ENCODE results near the gene SSH2.
A peak's percentile ranks its signal among the peaks of the same experiment; 100 is the strongest.

SSH2 gene

GRCh38 chr17:29777663-29778062 is 152.4 kb downstream of the SSH2 start:
- Histone ChIP-seq H3K27me3 (ENCODE audit: insufficient read depth, low read length) (no peaks in the 10 kb centered on the region), H3K27ac (ENCODE audit: low read depth, low read length) (no peak overlapping the region), H3K4me1 (ENCODE audit: control insufficient read depth, insufficient read depth, low read length, unreplicated experiment) (no peaks in the 10 kb centered on the region), H3K36me3 (ENCODE audit: insufficient read depth, low read length) (no peaks in the 10 kb centered on the region), H3K4me3 (ENCODE audit: low read depth, low read length) (no peak overlapping the region), H3K79me2 (ENCODE audit: control insufficient read depth, insufficient read depth, low read length, unreplicated experiment) (no peaks in the 10 kb centered on the region), H2AFZ (ENCODE audit: low read length, unreplicated experiment) (no peak overlapping the region)

GRCh38 chr17:29776026-29776425 is 154.0 kb downstream of the SSH2 start:
- H3K27ac ChIP-seq (ENCODE audit: low read depth, low read length) = no peak overlapping the region
- no peaks in the 10 kb centered on the region for H3K36me3 ChIP-seq (ENCODE audit: insufficient read depth, low read length)
- H3K27me3 ChIP-seq (ENCODE audit: insufficient read depth, low read length) = no peaks in the 10 kb centered on the region
- H3K79me2 ChIP-seq (ENCODE audit: control insufficient read depth, insufficient read depth, low read length, unreplicated experiment) = no peaks in the 10 kb centered on the region
- no peak overlapping the region for H3K4me3 ChIP-seq (ENCODE audit: low read depth, low read length)
- H2AFZ ChIP-seq (ENCODE audit: low read length, unreplicated experiment) = no peak overlapping the region
- H3K4me1 ChIP-seq (ENCODE audit: control insufficient read depth, insufficient read depth, low read length, unreplicated experiment) = no peaks in the 10 kb centered on the region

GRCh38 chr17:29772981-29773380 is 157.0 kb downstream of the SSH2 start:
- Histone ChIP-seq H3K27me3 (ENCODE audit: insufficient read depth, low read length) (no peaks in the 10 kb centered on the region), H2AFZ (ENCODE audit: low read length, unreplicated experiment) (no peak overlapping the region), H3K4me1 (ENCODE audit: control insufficient read depth, insufficient read depth, low read length, unreplicated experiment) (no peaks in the 10 kb centered on the region), H3K27ac (ENCODE audit: low read depth, low read length) (no peak overlapping the region), H3K79me2 (ENCODE audit: control insufficient read depth, insufficient read depth, low read length, unreplicated experiment) (no peaks in the 10 kb centered on the region), H3K4me3 (ENCODE audit: low read depth, low read length) (no peak overlapping the region), H3K36me3 (ENCODE audit: insufficient read depth, low read length) (no peaks in the 10 kb centered on the region)

GRCh38 chr17:29771546-29771945 is 158.5 kb downstream of the SSH2 start:
- Histone ChIP-seq H3K36me3 (ENCODE audit: insufficient read depth, low read length) (no peaks in the 10 kb centered on the region), H3K27me3 (ENCODE audit: insufficient read depth, low read length) (no peaks in the 10 kb centered on the region), H3K27ac (ENCODE audit: low read depth, low read length) (no peak overlapping the region), H3K79me2 (ENCODE audit: control insufficient read depth, insufficient read depth, low read length, unreplicated experiment) (no peaks in the 10 kb centered on the region), H3K4me3 (ENCODE audit: low read depth, low read length) (no peak overlapping the region), H3K4me1 (ENCODE audit: control insufficient read depth, insufficient read depth, low read length, unreplicated experiment) (no peaks in the 10 kb centered on the region), H2AFZ (ENCODE audit: low read length, unreplicated experiment) (no peak overlapping the region)

- H3K4me3 ChIP-seq (ENCODE audit: low read depth, low read length) = no peak overlapping the region
- no peak overlapping the region for H2AFZ ChIP-seq (ENCODE audit: low read length, unreplicated experiment)
- H3K79me2 ChIP-seq (ENCODE audit: control insufficient read depth, insufficient read depth, low read length, unreplicated experiment) = no peaks in the 10 kb centered on the region
- H3K27me3 ChIP-seq (ENCODE audit: insufficient read depth, low read length) = no peaks in the 10 kb centered on the region
- H3K36me3 ChIP-seq (ENCODE audit: insufficient read depth, low read length) = no peaks in the 10 kb centered on the region
- H3K4me1 ChIP-seq (ENCODE audit: control insufficient read depth, insufficient read depth, low read length, unreplicated experiment) = no peaks in the 10 kb centered on the region
- H3K27ac ChIP-seq (ENCODE audit: low read depth, low read length) = no peak overlapping the region
These were observed 160.8 kb downstream of the SSH2 start for GRCh38 chr17:29769225-29769624.

- Histone ChIP-seq H3K4me1 (ENCODE audit: control insufficient read depth, insufficient read depth, low read length, unreplicated experiment) (no peaks in the 10 kb centered on the region), H2AFZ (ENCODE audit: low read length, unreplicated experiment) (no peak overlapping the region), H3K36me3 (ENCODE audit: insufficient read depth, low read length) (no peaks in the 10 kb centered on the region), H3K27ac (ENCODE audit: low read depth, low read length) (no peak overlapping the region), H3K27me3 (ENCODE audit: insufficient read depth, low read length) (no peaks in the 10 kb centered on the region), H3K4me3 (ENCODE audit: low read depth, low read length) (no peak overlapping the region), H3K79me2 (ENCODE audit: control insufficient read depth, insufficient read depth, low read length, unreplicated experiment) (no peaks in the 10 kb centered on the region)
These were observed 163.2 kb downstream of the SSH2 start for GRCh38 chr17:29766796-29767327.

GRCh38 chr17:29764748-29765147 is 165.3 kb downstream of the SSH2 start:
- no peak overlapping the region for H3K4me3 ChIP-seq (ENCODE audit: low read depth, low read length)
- no peak overlapping the region for H2AFZ ChIP-seq (ENCODE audit: low read length, unreplicated experiment)
- peaks cover 6% of the 10 kb centered on the region for H3K4me1 ChIP-seq (ENCODE audit: control insufficient read depth, insufficient read depth, low read length, unreplicated experiment)
- no peaks in the 10 kb centered on the region for H3K36me3 ChIP-seq (ENCODE audit: insufficient read depth, low read length)
- no peak overlapping the region for H3K27ac ChIP-seq (ENCODE audit: low read depth, low read length)
- peaks cover 7% of the 10 kb centered on the region for H3K79me2 ChIP-seq (ENCODE audit: control insufficient read depth, insufficient read depth, low read length, unreplicated experiment)
- no peaks in the 10 kb centered on the region for H3K27me3 ChIP-seq (ENCODE audit: insufficient read depth, low read length)

- H3K4me3 ChIP-seq (ENCODE audit: low read depth, low read length) = no peak overlapping the region
- H3K79me2 ChIP-seq (ENCODE audit: control insufficient read depth, insufficient read depth, low read length, unreplicated experiment) = peaks cover 8% of the 10 kb centered on the region
- H3K27ac ChIP-seq (ENCODE audit: low read depth, low read length) = no peak overlapping the region
- peaks cover 9% of the 10 kb centered on the region for H3K4me1 ChIP-seq (ENCODE audit: control insufficient read depth, insufficient read depth, low read length, unreplicated experiment)
- no peaks in the 10 kb centered on the region for H3K27me3 ChIP-seq (ENCODE audit: insufficient read depth, low read length)
- no peak overlapping the region for H2AFZ ChIP-seq (ENCODE audit: low read length, unreplicated experiment)
- H3K36me3 ChIP-seq (ENCODE audit: insufficient read depth, low read length) = no peaks in the 10 kb centered on the region
These were observed 165.8 kb downstream of the SSH2 start for GRCh38 chr17:29764217-29764616.

- no peaks in the 10 kb centered on the region for H3K36me3 ChIP-seq (ENCODE audit: insufficient read depth, low read length)
- no peaks in the 10 kb centered on the region for H3K27me3 ChIP-seq (ENCODE audit: insufficient read depth, low read length)
- no peak overlapping the region for H2AFZ ChIP-seq (ENCODE audit: low read length, unreplicated experiment)
- H3K4me3 ChIP-seq (ENCODE audit: low read depth, low read length) = no peak overlapping the region
- peaks cover 8% of the 10 kb centered on the region for H3K79me2 ChIP-seq (ENCODE audit: control insufficient read depth, insufficient read depth, low read length, unreplicated experiment)
- H3K4me1 ChIP-seq (ENCODE audit: control insufficient read depth, insufficient read depth, low read length, unreplicated experiment) = peaks cover 9% of the 10 kb centered on the region
- H3K27ac ChIP-seq (ENCODE audit: low read depth, low read length) = no peak overlapping the region
These were observed 166.8 kb downstream of the SSH2 start for GRCh38 chr17:29763273-29763672.

- Histone ChIP-seq H3K27ac (ENCODE audit: low read depth, low read length) (peak overlapping the region; percentile 68), H2AFZ (ENCODE audit: low read length, unreplicated experiment) (peak overlapping the region; percentile 86), H3K36me3 (ENCODE audit: insufficient read depth, low read length) (no peaks in the 10 kb centered on the region), H3K27me3 (ENCODE audit: insufficient read depth, low read length) (no peaks in the 10 kb centered on the region), H3K4me3 (ENCODE audit: low read depth, low read length) (peak overlapping the region; percentile 96), H3K79me2 (ENCODE audit: control insufficient read depth, insufficient read depth, low read length, unreplicated experiment) (peaks cover 8% of the 10 kb centered on the region), H3K4me1 (ENCODE audit: control insufficient read depth, insufficient read depth, low read length, unreplicated experiment) (peaks cover 9% of the 10 kb centered on the region)
These were observed 168.8 kb downstream of the SSH2 start for GRCh38 chr17:29761040-29761761.

Measured in ACC112 (cell line).